ENCODE results near the gene PDCL3.

GRCh38 chr2:100526868-100527267, 35.9 kb upstream of the PDCL3 start:
- TF ChIP-seq CTCF (IDR thresholded peaks at IDR 0.05) (no peak), EZH2 (IDR thresholded peaks at IDR 0.05; ENCODE audit: borderline replicate concordance, insufficient read depth, low read depth, low read length, poor library complexity, severe bottlenecking) (no peak)

All from B cell (primary cell).